Measurements from ENCODE around the gene FAM184A.
"Not testable (repeated sequence)": the region's sequence is repeated elsewhere in the genome, so short reads cannot be mapped to it uniquely, and the experiment has no call there.

FAM184A gene, protein sequence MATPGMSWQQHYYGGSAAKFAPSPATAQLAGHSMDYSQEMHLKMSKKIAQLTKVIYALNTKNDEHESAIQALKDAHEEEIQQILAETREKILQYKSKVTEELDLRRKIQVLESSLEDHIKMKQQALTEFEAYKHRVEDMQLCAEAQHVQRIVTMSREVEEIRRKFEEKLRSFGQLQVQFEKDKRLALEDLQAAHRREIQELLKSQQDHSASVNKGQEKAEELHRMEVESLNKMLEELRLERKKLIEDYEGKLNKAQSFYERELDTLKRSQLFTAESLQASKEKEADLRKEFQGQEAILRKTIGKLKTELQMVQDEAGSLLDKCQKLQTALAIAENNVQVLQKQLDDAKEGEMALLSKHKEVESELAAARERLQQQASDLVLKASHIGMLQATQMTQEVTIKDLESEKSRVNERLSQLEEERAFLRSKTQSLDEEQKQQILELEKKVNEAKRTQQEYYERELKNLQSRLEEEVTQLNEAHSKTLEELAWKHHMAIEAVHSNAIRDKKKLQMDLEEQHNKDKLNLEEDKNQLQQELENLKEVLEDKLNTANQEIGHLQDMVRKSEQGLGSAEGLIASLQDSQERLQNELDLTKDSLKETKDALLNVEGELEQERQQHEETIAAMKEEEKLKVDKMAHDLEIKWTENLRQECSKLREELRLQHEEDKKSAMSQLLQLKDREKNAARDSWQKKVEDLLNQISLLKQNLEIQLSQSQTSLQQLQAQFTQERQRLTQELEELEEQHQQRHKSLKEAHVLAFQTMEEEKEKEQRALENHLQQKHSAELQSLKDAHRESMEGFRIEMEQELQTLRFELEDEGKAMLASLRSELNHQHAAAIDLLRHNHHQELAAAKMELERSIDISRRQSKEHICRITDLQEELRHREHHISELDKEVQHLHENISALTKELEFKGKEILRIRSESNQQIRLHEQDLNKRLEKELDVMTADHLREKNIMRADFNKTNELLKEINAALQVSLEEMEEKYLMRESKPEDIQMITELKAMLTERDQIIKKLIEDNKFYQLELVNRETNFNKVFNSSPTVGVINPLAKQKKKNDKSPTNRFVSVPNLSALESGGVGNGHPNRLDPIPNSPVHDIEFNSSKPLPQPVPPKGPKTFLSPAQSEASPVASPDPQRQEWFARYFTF

DNA sequence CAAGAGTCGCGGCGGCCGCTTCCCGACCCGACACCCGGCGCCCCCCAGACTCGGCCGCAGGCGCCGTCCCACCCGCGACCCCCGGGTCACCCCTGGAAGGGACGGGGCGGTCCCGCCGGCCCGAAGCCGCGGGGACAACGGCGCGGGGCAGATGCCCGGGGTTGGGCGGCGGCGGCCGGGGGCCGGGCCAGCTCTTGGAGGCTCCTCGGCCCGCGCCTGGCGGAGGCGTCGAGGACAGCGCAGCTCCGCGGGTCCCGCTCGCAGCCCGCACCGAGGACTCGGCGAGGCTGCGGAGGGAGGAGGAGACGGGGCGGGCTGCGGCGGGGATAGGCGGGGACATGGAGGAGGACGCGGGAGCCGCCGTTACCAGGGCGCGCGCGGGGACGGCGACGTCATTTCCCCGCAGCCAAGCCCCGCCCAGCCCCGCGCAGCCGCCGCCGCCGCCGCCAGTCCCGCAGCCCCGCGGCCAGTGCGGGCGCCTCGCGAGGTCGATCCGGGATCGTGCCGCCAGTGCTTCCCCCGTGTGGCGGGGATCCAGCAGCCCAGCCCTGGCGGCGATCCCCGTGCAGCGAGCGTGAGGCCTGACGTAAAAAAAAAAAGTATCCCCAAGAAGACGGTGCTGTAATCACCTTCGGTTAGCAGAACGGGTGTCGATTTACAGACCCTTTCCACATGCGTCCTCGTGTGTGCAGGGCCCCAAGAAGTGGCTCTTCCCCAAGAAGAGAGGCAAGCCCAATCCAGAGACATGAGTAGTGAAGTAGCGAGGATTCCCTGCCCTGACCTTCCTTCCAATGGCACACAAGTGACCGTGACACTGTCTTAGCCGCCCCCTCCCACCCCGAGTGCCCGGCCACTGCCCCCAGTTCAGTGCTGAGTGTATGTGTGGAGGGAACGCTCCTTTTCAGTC is at the start of gene FAM184A:
Gene FAM184A, minus strand, starts transcription at position 289 of the 907 bp plus-strand sequence. CDS start 365 bp downstream, outside the sequence.
- DNase-seq (ENCODE audit: extremely low read depth in 1 of 2, low read depth in 1 of 2) = peak; percentile 43 to 46

DNA sequence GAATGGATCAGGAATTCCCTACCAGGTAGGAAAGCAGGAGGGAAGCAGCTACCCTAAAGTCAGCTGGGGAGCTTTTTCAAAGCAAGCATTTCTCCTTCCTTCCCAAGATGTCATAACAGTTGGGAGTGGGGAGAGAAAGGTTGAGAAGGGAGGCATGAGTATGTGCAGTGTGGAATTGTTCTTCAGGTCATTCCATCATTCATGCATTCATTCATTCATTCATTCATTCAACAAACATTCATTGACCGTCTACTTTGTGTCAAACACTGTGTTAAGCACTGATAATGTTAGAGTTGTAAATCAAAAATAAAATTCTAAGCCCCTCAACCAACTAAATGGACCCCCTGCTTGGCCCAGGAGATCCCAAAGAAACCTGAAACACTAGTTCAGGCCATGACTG is 49.2 kb upstream of the FAM184A start:
- no peak for DNase-seq (ENCODE audit: extremely low read depth in 1 of 2, low read depth in 1 of 2)

DNA sequence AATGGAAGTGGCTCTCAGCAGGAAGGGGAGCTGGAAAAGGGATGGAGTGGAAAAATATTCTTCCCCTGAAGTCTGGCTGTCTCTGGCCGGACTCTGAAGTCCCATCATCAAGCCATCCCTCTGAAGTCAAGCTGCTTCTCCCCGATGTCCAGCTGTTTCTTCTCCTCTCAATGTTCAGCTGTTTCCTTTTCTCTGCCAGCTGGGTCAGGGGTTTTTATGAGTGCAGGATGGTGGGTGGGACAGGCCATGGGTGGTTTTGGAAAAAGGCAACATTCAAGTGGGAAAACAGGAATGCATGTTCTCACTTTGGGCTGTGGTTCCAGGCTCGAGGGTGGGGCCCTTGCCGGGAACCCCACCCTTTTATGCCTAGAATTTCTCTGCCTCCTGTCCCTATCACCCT is 48.4 kb upstream of the FAM184A start:
- no peak for DNase-seq (ENCODE audit: extremely low read depth in 1 of 2, low read depth in 1 of 2)

DNA sequence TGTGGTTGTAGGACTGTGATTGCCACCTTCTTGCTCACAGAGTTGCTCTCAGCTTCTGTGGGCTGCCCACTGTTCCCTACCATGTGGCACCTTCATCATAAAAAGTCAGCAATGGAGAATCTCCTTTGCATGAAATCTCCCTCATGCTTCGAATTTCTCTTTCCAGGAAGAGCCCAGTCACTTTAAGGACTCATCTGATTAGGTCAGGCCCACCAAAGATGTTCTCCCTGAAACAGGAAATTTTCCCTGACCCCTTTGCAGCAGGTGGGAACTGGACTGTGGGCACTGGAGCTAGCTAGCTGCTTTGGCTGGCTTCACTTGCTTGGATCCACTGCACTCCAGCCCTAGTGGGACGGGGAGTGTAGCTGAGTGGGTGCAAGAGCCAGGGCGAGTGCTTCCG is 47.7 kb upstream of the FAM184A start:
- DNase-seq (ENCODE audit: extremely low read depth in 1 of 2, low read depth in 1 of 2) = no peak

DNA sequence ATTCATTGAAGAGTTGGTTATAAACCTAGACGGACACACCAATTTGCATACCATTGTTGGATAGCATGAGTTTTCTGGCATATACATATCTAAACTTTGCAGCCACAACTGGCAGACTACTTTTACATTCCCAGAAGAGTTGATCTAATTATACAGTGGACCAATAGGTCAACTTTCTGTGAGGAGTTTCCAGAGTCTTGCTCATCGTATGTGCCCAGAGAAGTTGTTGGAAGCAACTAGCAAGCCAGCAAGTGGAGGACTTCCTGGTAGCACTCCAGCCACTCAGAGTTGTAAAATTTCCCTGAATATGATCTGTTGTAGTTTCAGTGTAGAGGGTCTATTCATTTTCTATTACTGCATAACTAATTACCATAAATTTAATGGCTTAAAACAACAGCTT is 47.1 kb upstream of the FAM184A start:
- no peak for DNase-seq (ENCODE audit: extremely low read depth in 1 of 2, low read depth in 1 of 2)

DNA sequence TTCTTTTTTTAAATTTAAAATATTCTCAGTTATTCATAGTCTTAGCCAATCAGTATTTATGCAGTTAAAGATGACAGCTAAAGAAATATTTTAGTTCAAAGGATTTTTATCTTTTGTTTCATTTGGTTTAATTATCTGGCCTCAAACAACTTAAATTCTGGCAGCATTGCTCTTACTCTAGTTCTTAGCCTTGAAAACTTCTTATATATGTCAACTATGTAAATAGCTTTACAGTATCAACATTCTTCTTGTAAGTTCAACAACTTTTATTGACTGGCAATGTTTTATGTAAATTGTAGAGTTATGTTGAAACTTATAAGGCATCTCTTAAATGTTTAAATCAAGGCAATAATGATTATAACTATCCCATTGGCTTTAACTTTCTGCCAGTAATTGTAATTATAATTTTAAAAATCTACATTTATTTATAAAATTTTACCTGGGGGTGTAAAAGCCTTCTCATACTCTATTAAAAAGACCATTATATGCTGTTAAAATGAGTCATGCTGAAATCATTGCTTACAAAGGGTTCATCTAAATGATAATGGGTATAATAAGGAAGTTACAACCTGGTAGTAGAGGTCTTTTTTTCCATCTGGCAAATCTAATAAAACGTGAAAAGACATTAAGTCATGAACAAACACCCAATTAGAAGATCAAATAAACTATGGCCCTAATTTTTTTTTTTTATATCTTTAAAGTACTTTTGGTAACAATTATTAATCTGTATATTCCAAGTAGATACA is 45.8 kb upstream of the FAM184A start:
- no peak for DNase-seq (ENCODE audit: extremely low read depth in 1 of 2, low read depth in 1 of 2)

DNA sequence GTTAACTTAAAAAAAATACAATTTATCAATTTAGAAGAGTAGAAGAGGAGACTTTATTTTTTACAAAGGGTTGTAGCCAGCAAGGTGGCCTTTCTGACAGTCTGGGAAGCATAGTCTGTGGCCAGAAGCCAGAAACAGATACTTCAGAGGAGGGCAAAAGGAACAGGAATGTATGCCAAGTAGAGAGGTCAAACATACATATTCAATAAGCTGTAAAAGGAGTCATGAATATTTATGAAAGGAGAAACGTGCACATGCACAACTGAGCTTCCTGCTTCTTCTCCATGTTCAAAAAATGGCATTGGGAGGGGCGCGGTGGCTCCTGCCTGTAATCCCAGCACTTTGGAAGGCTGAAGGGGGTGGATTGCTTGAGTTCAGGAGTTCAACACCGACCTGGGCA is 43.9 kb upstream of the FAM184A start:
- no peak for DNase-seq (ENCODE audit: extremely low read depth in 1 of 2, low read depth in 1 of 2)

DNA sequence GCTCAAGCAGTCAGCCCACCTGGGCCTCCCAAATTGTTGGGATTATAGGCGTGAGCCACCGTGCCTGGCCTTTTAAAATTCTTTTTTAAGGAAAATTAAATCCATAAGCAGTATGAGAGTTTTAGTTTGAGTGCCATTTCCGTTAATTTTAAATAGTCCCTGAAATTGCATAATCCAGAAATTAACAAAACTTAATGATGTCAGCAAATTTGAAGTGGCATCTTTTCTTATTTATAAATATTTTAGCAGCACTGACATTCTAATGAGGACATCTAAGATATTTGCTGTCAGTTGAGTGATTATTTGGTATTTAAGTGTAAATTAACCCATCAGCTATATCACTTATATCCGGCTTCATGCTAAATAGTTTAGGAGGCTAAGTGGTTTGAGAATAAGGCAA is 42.9 kb upstream of the FAM184A start:
- no peak for DNase-seq (ENCODE audit: extremely low read depth in 1 of 2, low read depth in 1 of 2)

DNA sequence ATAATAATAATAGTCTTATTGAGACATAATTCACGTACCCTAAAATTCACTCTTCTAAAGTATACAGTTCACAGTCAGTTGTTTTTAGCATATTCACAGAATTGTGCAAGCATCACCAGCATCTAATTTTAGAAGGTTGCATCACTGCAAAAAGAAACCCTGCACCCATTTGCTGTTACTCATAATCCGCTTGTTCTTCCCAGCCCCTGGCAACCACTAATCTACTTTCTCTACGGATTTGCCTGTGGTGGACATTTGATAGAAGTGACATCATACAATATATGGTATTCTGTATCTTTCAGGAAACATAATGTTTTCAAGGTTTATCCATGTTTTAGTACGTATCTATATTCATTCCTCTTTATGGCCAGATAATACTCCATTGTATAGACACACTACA is 41.5 kb upstream of the FAM184A start:
- no peak for DNase-seq (ENCODE audit: extremely low read depth in 1 of 2, low read depth in 1 of 2)

DNA sequence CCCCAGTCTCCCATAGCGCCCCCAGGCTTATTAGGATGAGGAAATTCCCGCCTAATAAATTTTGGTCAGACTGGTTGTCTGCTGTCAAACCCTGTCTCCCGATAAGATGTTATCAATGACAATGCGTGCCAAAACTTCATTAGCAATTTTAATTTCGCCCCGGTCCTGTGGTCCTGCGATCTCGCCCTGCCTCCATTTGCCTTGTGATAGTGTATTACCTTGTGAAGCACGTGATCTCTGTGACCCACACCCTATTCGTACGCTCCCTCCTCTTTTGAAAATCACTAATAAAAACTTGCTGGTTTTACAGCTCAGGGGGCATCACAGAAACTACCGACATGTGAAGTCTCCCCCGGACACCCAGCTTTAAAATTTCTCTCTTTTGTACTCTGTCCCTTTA is 40.6 kb upstream of the FAM184A start:
- not testable (repeated sequence) for DNase-seq (ENCODE audit: extremely low read depth in 1 of 2, low read depth in 1 of 2)

DNA sequence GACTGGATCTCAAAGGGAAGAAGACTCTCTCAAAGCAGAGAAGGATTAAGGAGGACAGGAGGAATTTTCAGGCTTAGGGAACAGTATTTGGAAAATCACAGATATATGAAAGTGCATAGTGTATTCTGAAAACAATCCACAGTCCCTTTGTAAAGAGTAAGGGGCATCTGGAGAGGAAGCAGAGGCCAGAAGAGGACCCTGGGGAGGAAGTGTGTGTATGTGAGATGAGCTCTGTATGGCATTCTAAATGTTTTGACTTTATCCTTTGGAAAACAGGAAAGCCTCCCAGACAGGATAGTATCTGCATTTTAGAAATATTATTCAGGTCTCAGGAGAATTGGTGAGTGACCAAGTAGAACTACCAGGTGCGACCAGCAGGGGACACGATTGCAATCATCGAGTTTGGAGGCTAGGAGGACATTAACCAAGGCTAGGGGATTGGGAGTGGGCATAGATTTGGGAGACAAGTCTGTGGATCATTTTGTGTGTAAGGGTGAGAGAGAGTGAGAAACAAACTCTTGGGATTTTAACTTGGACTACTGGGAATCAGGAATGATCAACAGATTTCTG is 38.3 kb upstream of the FAM184A start:
- DNase-seq (ENCODE audit: extremely low read depth in 1 of 2, low read depth in 1 of 2) = no peak

DNA sequence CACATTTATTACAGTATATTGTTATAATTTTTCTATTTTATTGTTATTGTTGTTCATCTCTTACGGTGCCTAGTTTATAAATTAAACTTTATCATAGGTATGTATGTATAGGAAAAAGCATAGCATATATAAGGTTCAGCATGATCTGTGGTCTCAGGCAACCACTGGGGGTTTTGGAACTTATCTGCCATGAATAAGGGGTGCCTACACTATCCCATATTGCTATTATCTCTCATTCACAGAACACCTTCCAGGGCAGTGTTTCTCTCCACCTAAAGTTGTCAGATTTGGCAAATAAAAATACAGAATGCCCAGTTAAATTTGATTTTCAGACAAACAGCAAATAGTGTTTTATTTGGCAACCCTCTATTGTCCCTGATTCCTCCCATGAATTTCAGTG is 35.5 kb upstream of the FAM184A start:
- DNase-seq (ENCODE audit: extremely low read depth in 1 of 2, low read depth in 1 of 2) = no peak

DNA sequence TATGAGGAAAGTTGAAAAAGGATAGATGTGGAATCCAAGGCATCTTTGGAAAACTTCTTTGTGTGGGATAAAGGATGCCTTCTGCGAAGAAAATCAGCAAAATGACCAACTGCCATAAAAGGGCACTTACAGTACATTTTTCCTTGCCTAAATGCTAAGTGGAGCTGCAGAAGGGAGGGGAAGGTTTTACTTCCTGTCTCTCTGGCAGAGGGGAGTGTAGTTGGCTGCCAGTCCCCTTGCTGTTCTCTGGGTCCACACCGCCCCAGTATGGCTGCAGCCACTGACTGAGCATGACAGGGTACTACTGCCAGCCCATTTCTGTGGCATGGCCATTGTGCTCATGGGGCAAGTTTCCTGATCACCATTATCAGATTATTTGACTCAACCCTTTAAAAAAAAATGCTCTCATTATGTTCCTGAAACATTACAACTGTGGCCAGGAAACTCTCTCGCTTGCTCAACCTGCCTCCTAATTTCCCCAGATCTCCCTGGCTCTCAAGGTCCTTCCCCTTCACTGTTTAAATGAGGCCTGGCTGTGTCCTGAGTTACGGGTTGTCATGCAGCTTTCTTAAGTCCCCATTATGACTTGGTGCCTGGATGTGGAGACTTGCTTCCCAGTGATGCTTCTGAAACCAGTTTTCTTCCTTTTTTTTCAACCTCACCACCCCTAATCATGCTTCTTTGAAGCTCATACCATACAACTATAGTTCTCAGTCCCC is 34.5 kb upstream of the FAM184A start:
- no peak for DNase-seq (ENCODE audit: extremely low read depth in 1 of 2, low read depth in 1 of 2)

DNA sequence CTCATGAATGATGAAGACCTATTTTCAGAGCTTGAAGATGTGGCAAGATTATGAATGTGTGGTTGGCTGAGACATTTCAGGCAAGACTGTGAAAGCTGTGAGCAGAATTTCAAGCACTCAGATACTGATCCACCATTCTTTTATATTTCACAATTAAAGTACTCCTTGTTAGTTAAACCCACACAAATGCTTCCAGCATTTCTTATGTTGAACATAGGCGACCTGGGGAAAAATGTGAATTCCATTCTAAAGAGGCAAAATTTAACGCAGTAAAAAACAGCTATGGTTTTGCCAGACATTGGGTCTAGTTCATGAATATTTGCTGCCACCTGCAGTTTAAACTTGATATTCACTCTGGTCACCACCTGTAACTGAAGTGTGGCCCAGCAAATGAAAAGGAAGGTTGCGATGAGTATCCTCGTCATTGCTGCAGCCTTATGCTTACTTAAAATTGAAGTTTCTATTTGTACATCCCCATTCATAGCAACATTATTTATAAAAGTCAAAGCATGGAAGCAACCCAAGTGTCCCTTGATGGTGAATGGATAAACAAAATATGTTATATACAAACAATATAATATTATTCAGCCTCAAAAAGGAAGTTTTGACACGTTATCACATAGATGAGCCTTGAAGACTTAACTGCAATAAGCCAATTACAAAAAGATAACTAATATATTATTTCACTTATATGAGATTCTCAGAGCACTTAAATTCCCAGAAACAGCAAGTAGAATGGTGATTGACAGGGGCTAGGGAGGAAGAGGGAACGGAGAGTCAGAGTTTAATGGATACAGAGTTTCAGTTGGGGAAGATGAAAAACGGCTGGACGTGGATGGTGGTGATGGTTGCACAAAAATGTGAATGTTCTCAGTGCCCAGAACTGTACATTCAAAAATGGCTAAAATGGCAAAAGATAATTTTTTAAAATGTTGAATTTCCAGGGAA is 32.4 kb upstream of the FAM184A start:
- peak in 1 of 2 donors; percentile 11 for DNase-seq (ENCODE audit: extremely low read depth in 1 of 2, low read depth in 1 of 2)

DNA sequence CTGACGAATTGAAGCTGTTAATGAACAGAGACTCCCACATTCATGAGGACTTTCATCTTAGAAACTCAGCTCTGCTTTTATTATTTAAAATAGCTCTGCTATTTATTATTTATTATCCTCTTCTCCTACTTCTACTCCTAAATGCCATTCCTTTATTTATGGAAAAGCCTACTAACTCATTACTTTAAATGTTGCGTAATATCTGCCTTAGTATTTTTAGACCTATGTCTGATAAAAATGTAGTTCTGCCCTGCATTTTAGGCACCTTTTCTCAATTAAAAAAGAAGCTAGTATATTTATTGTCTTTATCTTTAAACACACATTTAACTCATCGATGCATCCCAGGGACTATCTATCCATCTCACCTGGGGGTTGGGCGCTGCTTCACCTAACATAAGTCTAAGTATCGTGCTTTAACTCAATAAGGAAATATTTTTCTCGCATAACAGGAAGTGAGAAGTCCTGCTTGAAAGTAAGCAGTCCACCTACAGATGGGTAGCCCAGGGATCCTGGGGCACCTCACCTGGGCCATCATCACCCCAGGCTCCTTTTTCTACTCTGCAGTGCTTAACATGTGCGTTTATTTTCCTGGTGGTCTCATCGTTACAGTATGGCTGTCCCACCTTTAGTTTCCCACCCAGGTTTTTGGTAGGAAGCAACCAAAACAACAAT is 31.3 kb upstream of the FAM184A start:
- DNase-seq (ENCODE audit: extremely low read depth in 1 of 2, low read depth in 1 of 2) = no peak

DNA sequence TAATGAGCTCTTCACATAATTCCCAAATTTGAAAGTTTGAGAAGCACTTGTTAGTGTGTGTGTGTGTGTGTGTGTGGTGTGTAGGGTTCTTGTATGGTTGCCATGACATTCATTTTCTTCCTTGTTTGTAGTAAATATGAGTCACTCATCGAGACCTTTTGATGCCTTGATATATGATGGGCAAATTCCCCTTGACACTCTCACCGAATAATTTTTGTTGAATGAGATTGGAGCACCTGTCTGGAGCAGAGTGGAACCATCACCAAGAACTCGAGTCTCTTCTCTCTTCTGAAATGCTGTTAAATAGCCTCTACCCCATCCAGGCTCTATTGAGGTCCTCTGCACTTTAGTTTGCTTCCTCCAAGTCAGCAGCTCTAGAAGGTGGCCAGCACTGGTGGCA is 29.6 kb upstream of the FAM184A start:
- DNase-seq (ENCODE audit: extremely low read depth in 1 of 2, low read depth in 1 of 2) = no peak

DNA sequence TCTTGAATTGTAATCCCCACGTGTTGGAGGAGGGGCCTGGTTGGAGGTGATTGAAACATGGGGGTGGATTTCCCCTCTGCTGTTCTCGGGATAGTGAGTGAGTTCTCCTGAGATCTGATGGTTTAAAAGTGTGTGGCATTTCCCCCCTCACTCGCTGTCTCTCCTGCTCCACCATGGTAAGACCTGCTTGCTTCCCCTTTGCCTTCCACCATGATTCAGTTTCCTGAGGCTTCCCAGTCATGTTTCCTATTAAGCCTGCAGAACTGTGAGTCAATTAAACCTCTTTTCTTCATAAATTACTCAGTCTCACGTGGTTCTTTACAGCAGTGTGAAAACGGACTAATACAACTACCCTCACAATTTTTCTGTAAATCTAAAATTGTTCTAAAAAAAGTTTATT is 26.8 kb upstream of the FAM184A start:
- peak in 1 of 2 donors; percentile 9 for DNase-seq (ENCODE audit: extremely low read depth in 1 of 2, low read depth in 1 of 2)

All from stimulated activated CD8-positive, alpha-beta memory T cell treated with anti-CD3 and anti-CD28 coated beads, Interleukin-7, amount 100 ng/mL, for 48 hours (primary cell).